Stimulated activated CD8-positive, alpha-beta memory T cell treated with anti-CD3 and anti-CD28 coated beads, Interleukin-4, amount 100 ng/mL, for 1 hour (primary cell): ENCODE data around the gene CDC73.

Experiments
- DNase-seq, 2 donors: peaks; one replicate each; pipeline ENCODE4 v3.0.0-alpha.2; 2020; ENCODE audit warnings: low read depth in 2 of 2, low spot score in 1 of 2

CDC73 gene

DNA sequence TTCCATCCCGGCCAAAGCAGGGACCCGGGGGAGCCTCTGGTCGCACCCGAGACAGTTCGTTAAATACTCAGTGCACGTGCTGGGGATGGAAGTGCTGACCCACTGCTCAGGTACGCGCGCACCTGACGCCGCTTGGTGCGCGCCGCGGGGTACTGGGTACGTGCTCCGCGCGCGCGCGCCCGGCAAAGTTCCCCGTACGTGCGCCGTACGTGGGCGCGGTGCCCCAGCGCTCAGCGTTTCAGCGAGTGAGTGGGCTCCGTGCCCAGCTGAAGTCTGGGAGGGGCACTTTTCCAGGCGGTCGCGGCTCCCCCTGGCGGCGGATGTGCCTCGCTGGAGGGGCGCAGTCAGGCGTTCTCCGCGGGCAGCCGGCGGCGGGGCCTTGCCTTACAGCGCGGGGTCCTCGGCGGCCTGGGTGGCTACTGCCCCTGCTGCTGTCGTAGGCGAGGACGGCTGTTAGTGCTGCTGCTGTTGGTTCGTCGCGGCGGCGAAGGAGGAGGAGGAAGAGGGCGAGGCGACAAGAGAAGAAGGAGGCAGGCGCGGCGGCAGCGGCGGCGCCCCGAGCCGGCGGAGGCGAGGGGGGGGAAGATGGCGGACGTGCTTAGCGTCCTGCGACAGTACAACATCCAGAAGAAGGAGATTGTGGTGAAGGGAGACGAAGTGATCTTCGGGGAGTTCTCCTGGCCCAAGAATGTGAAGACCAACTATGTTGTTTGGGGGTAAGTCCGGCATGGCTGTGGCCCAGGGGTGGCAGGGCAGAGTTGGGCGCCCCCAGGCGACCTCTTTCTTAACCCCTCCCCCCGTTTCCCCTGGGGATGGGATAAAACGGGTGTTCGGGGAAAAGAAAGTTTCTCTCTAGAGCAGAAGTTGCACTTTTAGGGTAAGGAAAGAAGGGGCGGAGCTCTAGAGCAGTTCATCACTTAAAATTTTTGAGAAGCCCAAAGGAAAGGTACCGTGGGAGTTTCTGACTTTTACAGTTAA is at the start of gene CDC73:
TSS of gene CDC73 (plus strand) at position 416 of the 978 bp plus-strand sequence. CDS start at position 586, 170 bp downstream.
- DNase-seq, result peak; percentile 99

DNA sequence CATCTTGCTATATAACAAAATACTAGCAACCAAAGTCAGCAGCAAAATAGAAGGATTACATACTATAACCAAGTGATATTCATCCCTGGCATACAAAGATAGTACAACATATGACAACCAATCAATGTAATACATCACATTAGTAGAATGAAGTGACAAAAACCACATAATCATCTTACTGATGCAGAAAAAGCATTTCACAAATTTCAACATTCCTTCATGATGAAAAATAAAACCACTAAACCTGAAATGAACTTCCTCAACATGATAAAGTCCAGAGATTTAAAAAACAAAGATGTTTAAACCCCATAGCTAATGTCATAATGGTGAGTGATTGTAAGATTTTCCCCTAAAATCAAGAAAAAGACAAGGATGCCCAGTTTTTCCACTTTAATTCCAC is 43.8 kb upstream of the CDC73 start:
- DNase-seq, result no peak

DNA sequence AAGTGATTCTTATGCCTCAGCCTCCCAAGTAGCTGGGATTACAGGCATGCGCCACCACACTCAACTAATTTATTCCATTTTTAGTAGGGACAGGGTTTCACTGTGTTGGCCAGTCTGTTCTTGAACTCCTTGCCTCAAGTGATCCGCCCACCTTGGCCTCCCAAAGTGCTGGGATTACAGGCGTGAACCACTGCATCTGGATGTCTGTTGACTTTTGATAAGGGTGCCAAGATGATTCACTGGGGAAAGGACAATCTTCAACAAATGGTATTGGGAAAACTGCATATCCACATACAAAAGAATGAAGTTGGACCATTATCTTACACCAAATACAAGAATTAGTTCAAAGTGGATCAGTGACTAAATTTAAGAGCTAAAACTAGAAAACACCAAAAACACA is 42.6 kb upstream of the CDC73 start:
- no peak for DNase-seq

DNA sequence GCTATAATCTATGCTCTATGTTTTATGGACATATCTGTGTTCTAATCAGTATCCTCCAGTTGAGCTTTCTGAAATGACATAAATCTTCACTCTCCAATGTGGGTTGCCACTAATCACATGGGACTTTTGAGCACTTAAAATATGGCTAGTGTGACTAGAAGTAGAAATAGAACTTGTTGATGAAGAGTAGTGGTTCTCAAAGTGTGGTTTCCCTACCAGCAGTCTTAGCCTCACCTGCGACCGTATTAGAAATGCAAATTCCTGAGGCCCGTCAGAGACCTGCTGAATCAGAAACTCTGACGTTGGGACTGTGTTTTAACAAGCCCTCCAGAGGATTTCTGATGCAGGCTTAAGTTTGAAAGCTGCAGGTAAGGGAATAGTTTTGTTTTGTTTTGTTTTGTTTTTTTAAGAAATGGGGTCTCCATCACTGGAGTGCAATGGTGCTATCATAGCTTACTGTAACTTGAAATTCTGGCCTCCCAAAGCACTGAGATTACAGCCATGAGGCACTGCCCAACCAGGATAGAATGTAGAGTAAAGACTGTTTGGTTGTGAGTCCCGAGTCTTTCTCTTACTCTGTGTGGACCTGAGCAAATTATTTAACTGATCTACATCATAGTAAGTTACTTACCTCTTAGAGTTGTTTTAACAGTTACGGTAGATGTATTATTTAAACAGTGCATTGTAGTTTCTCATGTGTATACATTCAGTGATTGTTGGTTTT is 38.3 kb upstream of the CDC73 start:
- DNase-seq, result no peak

DNA sequence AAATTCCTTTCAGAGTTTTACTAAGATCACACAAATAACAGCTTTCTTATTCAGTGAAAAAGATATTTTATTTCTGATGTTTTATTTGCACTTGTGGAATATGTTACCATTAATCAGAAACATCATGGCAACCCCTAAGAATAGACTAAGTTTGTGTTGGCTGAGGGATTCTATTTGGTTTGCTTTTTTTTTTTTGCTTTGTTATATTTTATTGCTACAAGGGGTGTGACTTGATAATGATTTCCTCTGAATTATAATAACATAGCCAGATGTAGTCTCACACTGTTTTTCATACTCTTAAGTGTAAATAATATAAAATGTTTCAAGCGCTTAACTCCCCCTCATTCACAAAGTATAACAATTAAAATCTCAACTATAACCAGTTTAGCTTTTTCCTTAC is 36.6 kb upstream of the CDC73 start:
- no peak for DNase-seq

DNA sequence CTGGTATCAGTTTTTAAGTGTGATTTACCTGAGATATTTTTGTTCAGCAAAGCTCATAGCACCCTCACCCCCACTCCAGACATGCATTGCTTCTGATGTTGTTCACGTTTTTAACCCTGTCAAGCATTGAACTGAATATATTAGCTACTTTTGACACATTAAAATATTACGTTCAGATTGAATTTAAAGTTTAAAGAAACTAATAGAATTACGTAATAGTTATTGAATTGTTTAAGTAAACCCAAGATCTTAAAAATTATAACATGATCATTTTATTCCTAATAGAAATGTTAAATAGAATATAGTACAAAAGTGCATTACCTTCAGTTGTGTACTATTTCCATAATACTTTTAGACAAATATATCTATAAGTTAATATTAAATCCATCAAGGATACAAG is 35.5 kb upstream of the CDC73 start:
- no peak for DNase-seq

DNA sequence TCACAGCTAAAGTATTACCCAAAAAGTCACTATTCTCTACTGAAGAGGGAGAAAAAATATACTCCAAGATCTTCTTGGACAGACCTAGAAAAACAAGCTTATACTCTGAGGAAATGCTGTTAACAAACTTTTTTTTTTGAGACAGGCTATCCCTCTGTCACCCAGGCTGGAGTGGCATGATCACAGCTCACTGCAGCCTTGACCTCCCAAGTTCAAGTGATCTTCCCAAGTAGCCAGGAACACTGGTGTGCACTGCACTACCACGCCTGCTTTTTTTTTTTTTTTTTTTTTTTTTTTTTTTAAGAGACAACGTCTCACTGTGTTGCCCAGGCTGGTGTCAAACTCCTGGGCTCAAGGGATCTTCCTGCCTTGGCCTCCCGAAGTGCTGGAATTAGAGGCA is 33.9 kb upstream of the CDC73 start:
- DNase-seq, result no peak

DNA sequence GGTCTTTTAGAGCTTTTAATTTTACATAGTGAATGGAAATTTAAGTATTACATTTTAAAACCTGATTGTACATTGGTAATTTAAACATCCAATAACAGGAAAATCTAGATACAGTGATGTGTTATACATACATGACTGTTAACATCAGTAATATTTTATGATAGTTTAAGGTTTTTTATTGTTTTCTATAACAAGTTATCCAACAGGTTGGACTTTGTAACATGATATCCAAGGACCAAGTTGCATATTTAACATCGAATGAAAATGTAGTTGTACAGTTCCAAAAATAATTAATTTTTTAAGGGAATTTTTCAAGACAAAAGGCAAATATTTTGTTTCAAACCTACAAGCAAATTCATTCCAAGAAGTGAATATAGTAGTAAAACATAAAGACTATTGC is 31.0 kb upstream of the CDC73 start:
- DNase-seq, result no peak

DNA sequence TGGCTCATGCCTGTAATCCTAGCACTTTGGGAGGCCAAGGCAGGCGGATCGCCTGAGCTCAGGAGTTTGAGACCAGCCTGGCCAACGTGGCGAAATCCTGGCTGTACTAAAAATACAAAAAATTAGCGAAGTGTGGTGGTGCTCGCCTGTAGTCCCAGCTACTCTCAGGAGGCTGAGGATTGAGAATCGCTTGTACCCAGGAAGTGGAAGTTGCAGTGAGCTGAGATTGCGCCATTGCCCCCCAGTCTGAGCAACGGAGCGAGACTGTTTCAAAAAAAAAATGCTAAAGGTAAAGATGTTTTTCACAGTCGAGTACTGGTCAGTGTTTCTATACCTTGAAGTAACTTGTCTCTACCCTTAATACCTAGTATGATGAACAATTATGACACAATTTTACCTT is 27.7 kb upstream of the CDC73 start:
- no peak for DNase-seq

DNA sequence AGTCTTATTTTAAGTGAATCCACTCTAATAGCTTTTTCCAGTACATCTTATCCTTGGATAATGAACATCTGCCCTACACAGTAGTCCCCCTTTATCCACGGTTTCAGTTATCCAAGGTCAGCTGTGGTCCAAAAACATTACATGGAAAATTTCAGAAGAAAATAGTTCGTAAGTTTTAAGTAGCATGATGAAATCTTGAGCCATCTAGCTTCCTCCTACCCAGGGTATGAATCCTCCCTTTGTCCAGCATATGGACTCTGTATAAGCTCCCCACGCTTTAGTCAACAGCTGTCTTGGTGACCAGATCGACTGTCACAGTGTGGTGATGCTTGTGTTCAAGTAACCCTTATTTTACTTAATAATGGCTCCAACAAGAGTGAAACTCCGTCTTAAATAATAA is 19.2 kb upstream of the CDC73 start:
- no peak for DNase-seq

DNA sequence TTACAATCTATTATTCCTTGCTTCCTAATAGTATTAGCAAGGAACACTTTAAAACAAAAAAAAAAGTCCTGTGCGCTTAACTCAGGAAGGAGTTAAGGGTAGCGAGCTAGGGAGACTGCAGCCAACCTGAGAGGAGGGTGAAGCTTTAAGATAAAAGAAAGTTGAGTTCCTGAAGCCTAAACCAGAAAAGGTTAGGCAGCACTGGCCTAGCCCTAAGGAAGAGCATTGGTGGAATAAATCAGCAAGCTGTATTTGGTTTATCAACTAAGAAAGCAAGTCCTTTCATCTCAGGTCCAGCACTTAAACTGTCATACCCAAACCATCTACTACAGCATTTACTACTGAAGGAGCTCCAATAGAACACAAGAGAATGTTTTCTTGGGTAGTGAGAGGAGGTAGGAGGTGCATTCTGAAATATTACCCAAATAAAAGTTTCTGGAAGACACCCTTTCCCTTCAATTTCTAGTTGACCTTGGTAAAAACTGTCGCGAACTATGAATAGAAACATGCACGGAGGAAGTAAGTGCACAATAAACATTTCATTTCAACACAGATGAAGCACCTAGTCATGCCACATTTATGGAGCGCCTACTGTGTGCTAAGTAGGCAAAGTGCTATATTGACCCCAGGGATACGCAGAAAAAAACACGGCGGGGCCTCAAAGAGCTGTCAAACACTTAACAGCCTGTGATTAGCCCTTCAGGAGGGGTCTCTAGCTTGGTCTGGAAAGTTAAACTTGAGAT is 17.9 kb upstream of the CDC73 start:
- no peak for DNase-seq

DNA sequence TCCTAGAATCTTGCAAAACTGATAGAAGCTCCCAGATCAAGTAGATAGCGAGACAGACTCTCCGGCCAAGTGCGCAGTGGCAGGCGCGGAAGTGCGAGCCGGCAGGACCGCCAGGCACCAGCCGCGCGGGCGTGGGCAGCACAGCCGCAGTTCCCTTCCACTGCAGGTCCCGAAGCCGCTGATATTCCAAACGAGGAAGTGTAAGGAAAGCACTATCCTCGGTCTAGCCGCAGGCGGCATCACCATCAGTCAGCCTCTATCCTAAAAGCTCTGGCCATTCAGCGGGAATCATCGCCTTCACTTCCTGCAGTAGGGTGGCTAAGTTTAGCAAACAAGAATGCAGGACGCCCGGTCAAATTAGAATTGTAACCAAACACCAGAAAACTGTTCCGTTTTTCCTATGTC is 17.3 kb upstream of the CDC73 start:
- DNase-seq, result no peak

DNA sequence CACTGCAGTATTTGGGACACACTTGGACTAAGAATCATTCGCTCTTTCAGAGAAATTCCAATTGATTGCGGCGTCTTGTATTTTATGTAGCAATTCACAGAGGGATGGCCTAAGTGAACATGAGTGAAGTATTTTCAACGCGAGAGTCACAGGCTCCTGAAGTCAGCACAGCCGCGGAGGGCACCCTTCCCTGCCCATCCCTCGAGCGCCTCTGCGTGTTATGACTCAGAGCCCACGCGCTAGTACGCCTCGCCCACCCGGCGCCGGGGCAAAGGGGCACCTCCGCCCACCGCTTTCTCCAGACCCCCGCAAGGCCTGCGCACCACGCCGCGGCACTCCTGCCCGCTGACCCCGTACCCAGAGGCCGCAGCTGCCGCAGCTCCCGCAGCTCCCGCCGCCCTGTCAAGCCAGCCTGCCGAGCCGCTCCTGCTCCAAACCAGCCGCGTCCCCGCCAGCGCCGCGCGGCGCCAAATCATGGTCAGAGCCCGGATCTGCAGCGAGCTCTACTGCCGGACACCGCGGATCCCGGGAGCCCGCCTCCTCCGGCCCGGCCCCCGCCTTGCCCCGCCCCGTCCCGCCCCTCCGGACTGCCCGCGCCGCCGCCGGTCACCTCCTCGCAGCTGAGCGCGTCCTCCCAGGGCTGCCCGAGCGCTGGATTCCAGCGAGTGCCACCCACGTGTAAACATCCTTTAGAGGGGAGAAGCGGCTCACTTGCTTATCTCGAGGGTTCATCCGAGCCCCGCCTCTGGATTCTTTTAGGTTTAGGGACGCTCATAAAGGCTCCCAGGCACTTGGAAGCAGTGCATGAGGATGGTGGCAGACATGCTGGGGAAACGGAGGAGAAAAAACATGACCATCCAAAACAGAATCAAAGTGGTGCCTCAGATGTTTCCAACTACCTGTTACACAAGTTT is 16.7 kb upstream of the CDC73 start, which contains the start of gene GLRX2:
TSS of gene GLRX2 (minus strand) at position 508 of the 914 bp plus-strand sequence. CDS start at position 476, 32 bp downstream.
- peak; percentile 26 to 43 for DNase-seq

DNA sequence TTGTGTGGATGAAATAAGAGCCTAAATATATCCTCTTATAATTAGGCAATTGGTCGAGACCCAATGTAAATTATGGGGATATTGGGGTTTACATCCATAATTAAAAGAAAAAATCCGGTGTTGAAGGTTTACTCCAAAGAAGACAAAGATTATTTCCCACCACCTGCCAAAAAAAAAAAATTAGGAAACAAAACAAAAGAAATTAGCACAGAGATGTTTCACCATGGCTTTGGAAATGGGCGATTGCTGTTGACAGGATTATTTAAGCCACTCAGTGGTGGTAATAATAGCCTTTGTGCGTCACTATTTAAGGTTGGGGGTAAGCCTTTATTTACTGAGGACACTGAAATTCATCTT is 16.0 kb upstream of the CDC73 start:
- DNase-seq, result no peak

DNA sequence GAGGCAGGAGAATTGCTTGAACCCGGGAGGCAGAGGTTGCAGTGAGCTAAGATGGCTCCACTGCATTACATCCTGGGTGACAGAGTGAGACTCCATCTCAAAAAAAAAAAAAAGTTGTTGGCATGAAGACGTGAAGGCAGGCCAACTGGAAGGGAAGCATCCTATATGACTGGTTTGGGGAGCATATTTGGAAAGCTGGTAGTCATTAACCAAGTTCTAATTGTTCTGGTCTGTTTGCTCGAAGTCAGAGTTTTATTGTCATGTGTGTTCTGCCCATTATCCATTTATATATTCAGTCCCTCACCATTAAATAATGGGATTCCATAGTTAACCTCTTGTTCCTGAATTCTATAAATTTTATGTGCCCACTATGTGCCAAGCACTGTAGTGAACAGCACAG is 13.4 kb upstream of the CDC73 start:
- no peak for DNase-seq

DNA sequence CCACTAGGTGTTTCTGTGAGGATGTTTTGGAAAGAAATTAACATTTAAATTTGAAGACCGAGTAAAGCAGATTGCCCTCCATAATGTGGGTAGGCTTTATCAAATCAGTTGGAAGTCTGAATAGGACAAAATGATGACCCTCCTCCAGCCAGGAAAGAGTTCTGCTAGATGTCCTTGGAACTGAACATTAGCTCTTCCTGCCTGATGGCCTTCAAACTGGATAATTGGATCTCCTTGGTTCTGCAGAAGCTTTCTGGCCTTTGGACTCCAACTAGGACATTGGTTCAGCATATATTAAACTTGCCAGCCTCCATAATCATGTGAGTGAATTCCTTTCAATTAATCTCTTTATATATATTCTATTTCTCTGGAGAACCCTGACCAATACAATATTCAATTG is 12.2 kb upstream of the CDC73 start:
- DNase-seq, result no peak

DNA sequence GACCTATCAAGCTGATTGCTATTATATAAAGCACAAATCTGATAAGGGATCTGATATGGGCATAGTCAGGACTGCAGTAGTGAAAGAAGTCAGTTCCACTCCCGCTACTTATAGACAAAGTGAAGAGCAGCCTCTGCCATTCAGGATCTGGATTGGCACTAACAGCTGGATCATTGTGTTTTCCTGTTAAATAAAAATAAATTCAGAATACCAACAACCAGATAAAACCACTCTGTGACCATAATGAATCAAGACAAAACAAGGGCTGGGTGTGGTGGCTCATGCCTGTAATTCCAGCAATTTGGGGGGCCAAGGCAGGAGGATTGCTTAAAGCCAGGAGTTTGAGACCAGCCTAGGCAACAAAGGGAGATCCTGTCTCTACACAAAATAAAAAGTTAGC is 11.6 kb upstream of the CDC73 start:
- no peak for DNase-seq

DNA sequence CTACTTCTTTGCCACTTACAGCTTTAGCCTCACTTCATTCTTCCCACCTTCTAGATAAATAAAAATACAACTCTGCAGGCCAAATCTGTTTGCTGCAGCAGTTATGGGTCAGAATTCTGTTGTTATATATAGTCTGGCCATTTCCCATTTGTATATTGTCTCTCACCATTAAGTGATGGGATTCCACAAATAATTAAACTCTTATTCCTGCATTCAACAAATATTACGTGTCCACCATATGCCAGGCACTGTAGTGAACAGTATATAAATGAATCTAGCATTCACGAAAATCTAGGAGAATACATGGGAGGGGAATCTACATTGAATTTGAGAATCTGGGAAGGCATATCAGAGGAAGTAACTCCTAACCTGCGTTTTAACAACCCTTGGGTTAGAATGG is 11.0 kb upstream of the CDC73 start:
- DNase-seq, result no peak

DNA sequence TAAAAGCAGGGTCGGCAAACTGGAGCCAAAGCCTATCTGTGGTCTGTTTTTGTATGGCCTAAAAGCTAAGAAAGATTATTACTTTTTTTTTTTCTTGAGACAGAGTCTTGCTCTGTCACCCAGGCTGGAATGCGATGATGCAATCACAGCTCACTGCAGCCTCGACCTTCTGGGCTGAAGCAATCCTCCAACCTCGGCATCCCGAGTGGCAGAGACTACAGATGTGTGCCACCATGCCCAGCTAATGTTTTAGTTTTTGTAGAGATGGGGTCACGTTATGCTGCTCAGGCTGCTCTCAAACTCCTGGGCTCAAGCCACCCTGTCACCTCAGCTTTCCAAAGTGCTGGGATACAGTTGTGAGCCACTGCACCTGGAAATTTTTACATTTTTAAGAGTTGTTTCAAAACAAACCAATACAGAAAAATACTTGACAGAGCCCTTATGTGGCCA is 10.2 kb upstream of the CDC73 start:
- DNase-seq, result no peak

DNA sequence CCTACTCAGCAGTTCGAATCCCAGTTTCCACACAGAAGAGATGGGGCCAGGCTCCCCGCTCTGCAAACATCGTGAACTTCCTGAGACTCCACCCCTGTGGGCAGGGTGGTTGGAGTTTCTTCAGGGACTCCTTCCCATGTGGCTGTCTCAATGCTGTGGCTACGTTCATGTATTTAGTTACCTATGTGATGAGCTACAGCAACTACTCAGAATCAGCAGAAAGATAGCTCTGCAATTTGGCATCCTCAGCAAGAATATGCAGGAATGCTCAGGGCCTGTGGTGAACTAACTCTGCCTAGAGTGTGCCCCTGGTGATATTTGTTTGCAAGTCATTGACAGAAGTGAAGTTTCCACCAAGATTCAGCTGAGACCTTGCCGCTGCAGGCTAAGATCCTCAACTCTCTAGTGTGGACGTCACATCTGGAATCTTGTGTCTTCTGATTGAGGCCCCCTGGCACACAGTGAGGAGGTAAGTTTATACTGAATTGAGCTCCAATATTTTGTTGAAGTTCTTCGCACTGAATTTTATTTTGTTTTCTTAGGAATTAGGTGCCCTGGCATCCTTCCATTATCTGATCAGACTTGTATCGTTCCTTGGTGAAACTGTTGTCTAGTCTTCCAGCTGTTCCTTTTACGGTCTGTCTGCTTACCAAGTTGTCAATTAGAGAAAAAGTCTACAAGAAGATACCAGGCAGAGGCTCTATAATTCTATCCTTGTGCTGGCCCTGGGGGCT is 8.4 kb upstream of the CDC73 start:
- no peak for DNase-seq
